Frontal cortex (tissue), 4 donors: ENCODE measurements around the gene ABR. TPM values are rescaled to one million over a fixed set of nuclear protein-coding genes. Genes with fewer than 3 reads are reported as not detected.
"Not testable (repeated sequence)": the region's sequence is repeated elsewhere in the genome, so short reads cannot be mapped to it uniquely, and the experiment has no call there.

ENCODE experiments used
- DNase-seq, 2 donors: peaks; one replicate each; pipeline ENCODE4 v3.0.0; 2012; ENCODE audit warnings: low spot score in 2 of 2
- FAIRE-seq: peaks from 2 replicates; lab custom pipeline; 2012; peaks lifted over from hg19 to GRCh38; lab: Jason Lieb, UNC
- total RNA-seq: library from RNA; depleted of rRNA; stranded (reverse); fragments of >200 nt; gene quantifications from one replicate; pipeline ENCODE4 v1.2.3, GENCODE V29; 2014
- donor health status: control.
- donor health status: control.
- donor health status: control.

ABR gene
- total RNA-seq, 1 donor from 2014 or later: 123 TPM

DNA sequence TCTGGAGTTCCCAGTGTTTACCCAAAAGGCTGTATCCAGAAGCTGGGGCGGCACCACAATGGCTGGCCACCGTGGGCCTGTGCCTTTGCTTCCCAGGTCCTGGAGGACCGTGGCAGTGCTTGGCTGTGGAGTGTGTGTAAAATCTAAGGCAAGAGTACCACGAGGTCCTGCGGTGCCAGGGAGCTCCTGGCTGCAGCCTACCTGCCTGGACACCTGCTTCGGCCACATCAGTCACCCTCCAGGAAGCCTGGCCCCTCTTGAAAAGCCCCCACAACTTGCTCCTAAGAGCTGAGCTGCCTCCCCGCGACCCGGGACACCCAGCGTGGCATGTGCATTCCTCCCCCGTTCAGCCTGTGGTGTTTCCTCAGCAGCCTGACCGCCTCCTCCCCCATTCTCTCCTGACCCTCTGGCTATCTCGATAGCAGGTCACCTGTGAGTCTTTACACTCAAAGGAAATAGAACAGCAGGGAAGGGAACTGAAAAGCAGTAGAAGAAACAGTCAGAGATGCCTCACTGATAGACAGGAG is 174.9 kb downstream of the ABR start:
- DNase-seq: no peak
- no peak for FAIRE-seq

DNA sequence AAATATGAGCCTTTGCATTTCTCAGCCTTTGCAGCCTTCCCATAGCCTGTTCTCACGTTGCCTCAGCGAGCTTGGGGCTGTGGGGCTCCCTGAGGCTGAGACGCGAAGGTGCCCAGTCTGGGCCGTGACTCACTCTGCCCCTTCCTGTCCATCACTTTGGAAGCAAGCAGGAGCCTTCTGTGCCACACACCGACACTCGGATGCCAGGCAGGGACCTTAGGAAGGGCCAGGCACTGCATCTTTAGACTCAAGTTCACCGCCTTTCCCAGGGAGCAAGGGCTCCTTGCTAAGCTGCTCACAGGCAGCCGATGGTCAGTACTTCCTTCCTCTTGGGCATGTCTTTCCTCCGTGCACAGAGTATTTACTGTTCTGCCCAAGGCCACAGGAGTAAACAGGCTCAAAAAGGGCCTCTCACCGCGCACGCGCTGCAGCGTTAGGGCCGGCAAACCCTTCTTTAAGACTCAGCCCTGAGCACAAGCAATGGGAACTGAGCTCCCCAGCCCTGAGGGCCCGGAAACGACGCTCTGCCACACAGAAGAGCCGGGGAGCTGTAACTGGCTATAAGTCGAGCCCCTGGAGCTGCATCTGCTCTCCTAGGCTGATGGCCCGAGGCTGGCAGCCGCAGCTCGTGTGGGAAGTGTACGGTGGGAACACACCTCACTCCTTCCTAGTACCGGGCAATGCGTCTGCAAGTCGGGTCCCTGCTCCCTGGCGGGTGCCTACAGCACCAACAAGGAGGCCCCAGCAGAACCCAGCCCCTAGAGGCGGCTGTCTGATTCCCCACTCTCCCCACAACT is 175.6 kb downstream of the ABR start:
- DNase-seq (no peak), FAIRE-seq (no peak)

DNA sequence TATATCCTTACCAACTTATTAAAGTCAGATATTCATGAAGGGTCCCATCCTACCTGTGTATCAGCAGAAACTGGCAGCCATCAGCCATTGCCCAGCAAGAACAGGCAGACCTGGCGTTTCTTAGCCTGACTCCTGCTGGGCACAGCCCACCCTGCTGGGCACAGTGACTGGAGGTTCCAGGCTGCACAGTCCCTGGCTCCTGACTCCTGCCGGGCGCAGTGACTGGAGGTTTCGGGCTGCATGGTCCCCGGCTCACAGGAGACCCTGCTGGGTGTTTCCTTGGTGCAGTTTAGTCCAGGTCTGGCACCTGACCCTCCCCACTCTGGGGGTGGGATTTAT is 176.2 kb downstream of the ABR start:
- no peak for FAIRE-seq
- DNase-seq: no peak

DNA sequence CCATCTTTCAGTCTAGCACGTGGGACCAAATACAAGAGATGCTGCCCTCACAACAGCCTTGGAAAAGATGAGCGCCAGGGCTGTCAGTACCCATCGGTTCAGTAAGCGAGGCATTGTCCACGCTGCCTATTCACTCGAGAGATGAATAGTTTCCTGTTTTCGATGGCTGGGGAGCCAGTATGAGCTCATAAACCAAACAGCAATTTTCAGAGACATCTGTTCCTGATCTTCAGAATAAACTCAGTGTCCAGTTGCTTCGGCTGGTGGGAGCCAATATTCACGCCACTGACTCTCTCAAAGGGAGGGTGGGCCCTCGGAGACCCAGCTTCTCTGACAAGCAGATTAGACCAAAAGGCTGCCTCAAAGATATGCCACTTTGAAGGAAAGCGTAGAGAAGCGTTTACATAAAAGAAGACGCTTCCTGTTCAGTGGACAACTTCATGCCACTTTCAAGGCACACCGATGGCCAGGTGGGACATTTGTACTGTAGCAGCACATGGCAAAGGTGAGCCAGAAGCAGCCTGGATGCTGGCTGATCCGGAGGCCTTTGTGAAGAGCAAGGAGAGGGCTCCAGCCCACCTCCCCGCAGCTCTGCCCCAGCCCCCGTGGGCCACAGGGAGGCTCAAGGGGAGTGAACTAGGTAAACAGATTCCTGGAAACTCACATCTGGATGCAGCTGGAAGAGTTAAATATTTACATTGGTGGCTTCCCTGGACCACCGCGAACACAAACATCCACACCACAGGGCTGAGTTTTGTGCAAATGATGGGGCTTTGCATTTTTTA is 176.8 kb downstream of the ABR start:
- no peak for FAIRE-seq

DNA sequence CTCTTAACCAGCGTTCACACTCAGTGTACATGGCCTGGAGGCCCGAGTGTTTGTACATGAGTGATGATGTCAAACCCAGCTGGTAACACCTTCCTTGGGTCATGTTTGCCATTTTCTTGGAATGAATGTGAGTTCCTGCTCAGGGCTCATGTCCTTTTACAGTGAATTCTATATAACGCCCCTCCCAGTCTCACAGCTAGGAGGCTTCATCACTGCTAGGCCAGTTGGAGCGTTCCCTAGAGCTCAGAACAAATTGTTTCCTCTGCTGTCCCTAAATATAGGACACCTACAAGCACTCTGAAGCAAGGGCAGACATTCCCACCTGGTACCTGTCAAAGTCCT is 177.4 kb downstream of the ABR start:
- DNase-seq (no peak), FAIRE-seq (no peak)

More for the DNA sequence above, 176.8 kb downstream of the ABR start:
- DNase-seq: peak in 1 of 2 donors; percentile 67

DNA sequence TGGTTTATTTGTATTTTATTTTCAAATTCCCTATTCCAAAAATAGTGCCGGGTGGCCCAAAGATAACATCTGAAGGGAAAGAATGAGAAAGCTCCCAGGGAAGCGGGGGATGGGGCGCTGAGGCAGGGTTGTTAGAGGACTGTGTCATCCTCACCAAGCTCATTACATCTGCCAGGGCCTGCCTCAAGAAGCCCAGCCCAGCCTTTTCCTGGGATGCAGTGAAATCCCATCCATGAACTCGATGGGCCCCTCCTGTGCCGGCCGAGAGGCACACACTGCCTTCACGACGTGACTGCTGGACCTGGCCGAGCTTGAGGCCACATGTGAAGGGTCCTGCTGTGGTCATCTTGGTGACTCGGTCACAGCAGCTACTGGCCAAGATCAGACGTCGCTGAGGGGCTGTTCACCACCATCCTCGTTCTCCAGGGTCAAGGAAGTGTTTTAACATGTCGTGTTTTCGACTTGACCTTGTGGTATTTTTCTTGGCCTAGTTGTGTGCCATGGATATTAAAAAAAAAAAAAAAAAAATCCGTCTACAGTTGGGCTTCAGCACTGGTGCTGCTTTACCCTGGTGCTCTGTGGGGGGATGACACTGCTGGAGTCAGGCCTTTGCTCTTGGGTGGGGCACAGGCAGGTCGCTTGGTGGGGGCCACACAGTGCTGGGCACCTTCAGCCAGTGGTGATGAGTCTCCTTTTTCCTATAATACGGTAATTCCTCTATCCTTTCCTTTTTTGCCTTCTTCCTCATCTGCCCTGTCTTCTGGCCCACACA is 178.0 kb downstream of the ABR start:
- no peak for DNase-seq
- no peak for FAIRE-seq

DNA sequence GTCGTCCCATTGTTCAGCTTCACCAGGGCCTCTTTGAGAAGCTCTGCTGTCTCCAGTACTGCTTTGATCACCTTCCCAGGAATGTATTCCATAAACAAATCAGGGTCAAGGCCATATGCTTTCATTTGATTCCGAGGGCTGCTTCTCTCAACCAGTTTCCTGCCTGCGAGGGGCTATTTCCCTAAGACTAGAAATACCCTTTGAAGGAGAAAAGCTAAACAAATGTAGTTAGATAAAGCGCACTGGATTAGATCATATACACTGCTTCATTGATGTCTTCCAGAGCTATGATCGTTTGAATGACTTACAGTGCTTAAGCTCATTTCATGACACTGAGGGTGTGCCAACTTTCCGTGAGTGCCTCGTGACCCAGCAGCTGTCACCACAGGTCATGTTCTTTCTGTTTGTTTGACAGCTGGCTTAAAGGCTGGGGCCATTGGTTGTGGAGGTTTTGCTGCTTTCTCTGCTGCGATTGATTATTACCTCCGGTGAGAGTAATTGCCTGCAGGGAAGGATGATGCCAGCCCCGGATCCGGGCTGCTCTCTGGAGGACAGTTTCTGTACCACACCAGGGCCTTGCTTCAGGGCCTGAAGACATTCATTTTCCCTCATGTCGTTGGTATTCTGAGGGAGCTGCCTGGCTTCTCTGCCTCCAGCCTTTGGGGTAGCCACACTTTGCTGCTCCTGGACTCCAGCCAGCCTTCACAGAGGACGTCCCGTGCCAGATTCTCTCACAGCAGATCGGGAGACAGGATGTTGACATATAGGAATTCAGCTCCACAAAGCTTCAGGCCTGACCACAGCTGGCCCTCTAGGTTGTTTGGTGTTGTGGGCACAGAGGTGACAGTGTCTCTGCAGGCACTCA is 179.0 kb downstream of the ABR start:
- FAIRE-seq (no peak), DNase-seq (no peak)

DNA sequence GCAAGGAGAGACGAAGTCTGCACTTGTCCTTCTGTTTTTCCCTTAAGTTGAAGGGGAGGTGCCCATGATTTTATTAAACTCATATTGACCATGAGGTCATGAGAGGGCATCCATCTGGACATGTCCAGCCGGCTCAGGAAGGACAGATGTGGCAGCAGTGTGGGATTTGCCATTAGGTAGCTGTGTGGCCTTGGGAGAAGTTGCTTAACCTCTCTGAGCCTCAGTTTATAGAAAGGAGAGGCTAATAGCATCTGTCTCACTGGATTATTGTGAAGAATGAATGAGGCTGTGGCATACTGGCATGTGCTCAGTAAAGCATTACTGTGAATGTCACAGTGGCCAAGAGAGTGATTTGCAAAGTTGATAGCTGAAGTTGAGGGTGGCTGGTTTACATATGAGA is 181.7 kb downstream of the ABR start:
- FAIRE-seq: no peak

DNA sequence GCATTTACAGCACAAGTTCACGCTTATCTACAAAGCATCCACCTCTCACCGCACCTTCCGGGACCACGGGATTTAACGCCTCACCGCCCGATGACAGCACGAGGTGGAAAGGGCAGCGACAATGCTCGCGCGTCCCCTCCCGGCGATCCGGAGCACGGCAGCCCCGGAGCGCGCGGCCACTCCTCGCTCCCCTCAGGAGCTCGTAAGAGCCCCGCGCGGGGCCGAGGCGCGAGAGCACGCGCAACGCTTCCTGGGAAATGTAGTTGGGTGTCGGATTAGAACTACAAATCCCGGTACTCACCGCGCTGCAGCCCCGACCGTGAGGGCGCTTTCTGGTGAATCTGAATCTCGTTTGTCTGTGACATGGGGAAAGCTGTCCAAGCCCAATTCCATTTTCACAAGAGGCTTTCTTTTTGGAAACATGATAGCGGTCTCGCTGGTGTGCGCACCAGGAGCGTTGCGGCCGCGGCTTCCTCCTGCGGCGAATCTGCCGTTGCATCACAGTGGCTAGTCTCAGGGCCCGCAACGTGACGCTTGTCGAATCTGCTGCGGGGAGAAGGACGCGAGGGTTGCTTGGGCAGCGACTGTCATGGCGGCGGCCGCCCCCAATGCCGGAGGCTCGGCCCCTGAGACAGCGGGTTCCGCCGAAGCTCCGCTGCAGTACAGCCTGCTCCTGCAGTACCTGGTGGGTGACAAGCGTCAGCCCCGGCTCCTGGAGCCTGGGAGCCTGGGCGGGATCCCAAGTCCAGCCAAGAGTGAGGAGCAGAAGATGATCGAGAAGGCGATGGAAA is 183.0 kb downstream of the ABR start, which contains the start of gene TIMM22:
Gene TIMM22 (plus strand): TSS at position 576 of the 791 bp plus-strand sequence. CDS start 14 bp downstream, at position 590.
- FAIRE-seq: no peak
- peak; percentile 89 to 96 for DNase-seq

More for the DNA sequence above, 181.7 kb downstream of the ABR start:
- no peak for DNase-seq

DNA sequence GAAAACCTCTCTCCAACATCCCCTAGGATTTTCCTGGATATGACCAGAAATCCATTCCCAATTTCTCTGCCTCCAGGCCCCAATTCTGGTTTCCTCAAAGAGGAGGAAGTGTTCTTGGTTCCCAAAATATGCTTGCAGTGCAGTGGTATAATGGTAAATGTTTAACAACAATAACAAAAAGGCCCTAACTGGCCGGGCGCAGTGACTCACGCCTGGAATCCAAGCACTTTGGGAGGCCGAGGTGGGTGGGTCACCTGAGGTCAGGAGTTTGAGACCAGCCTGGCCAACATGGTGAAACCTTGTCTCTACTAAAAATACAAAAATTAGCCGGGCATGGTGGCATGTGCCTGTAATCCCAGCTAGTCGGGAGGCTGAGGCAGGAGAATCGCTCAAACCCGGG is 184.5 kb downstream of the ABR start:
- FAIRE-seq, DNase-seq: not testable (repeated sequence)

DNA sequence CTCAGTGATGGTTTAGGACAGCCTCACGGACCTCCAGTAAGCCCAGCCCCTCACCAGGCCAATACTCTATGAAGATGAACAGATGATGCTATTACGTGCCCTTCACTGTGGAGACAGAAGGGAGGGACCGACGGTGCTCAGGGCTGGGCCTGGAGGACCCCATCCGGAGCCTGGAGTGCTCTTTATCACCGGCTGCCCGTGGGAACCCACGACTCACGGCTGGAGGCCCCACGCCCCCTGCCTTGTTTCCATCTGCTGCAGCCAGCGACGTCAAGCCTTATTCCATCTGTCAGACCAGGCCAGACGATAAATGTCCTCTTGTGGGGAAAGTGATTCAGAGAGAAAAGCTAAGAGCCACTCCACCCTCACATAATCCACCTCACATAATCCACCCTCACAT is 186.8 kb downstream of the ABR start:
- no peak for FAIRE-seq
- no peak for DNase-seq

DNA sequence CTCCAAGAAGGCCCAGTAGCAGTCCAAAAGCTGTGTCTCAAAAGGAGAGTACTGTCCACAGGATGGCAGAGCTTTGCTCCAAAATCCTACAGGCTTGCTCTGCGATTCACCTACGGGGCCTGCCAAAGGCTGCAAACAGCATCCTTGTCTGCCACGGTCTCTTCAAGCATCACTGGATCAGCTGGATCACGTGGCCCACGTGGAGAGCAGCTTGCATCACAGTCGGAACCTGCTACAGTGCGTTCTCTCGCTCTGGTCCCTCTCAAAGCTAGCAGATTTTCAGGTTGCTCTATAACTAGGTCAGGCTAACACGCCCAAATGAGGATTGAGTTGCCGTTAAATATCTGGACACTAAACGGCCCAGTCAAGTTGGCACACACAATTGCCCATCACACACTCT is 191.2 kb downstream of the ABR start:
- no peak for FAIRE-seq
- DNase-seq: no peak

DNA sequence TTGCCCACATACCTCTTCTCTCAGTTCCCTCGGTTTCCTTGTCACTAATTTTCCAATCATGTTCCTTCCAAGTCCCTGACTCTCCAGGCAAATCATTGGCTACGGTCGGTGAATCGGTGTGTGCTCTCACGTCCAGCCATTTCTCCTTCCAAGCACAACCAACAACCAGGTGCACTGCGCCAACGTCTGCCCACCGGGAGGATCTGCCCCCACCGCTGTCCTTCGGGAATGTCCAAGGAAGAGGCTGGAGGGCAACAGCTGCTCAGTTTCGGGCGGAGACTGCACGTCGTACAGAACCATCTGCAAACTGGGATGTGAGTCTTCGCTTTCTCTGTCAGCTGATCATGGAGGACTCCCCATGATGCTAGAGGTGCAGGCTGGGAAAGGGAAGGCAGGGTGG is 191.8 kb downstream of the ABR start:
- FAIRE-seq (no peak), DNase-seq (no peak)

DNA sequence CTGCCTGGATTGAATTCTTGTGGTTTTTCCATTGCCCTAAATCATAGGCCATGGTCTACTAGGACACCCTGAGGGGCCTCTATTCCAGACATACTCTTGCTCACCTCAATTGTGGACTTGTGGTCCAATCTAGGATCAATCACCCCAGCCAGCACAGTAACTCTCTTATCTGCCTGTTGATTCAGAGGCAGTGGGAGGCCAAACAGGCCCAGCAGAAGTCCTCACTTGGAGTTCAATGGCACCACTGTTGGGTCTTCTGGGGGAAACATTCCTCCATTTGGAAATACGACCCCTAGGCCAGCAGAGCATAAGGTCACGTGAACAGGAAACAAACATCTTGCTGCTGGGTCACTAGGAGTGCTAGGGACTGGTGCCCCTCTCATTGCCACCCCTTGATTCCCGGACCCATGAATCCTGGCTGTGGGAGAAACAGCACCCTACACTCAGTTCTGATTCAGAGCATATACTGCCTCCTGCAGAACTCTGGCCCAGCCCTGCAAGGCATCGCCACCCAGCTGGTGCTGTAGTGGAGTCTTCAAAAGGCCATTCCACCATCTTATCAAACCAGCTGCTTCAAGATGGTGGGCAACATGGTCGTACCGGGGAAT is 193.4 kb downstream of the ABR start:
- no peak for DNase-seq
- no peak for FAIRE-seq

DNA sequence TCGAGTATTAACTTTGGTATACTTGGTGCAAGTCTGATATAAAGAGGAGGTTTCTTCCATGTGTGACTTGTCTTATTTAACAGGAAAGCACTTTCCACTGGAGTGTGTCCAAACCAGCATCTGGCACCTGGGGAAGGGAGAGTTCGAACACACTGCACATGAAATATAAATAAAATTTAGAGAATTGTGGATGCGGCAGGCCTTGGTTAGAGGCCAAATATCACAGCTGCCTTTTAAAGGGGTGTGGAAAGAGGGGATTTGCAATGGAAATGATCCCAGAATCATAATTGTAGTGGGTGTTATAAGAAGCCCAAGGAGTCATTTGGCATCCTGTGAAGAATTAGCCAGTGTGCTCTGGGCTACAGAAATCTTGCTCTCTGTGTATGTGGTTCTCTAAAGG is 195.9 kb downstream of the ABR start:
- FAIRE-seq: no peak
- no peak for DNase-seq

DNA sequence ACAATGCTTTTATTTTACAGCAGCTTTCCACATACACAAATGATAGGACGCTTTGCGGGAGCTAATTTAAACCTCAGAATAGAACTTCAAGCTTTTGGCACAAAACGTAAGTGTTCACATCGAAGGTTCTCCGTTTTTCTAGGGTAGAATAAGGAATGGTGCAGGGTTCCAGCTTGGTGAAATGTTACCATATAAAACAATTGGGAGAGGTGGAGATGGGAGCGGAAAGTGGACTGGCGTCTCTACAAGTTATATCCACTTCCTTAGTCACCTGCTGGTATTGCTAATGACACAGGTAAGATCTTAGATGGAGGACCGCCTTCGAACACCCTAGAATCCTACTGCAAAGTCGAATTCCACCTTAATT is 198.5 kb downstream of the ABR start:
- DNase-seq: no peak
- no peak for FAIRE-seq

DNA sequence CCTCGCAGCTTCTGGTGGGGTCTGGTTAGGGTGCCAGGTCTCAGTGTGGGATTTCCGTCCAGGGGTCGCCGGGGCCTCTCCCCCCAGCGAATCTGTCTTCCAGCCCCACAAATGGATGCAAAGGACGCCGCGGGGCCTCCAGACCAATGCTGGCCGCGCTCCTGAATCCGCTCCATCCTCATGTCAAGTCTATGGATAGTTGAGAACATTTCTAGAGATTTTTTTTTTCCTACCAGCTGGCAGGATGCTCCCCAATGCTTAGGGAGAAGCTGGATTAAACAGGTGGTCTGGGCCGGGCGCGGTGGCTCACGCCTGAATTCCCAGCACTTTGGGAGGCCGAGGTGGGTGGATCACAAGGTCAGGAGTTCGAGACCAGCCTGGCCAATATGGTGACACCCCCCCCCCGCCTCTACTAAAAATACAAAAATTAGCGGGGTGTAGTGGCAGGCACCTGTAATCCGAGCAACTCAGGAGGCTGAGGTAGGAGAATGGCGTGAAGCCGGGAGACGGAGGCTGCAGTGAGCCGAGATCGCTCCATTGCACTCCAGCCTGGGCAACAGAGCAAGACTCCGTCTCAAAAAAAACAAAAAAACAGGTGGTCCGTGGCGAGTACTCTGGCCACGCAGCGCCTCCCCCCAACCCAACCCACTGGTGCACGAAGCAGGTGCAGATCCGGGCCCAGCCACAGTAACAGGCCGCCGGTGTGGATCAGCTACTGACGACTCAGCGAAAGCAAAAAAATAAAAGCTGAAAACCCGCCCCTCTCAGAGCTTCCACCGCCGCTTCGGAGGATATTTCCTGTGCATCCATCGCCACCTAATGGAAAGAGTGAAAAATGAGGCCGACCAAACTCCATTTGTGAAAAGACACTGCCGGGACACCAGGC is 199.1 kb downstream of the ABR start:
- FAIRE-seq: peak; percentile 10
- DNase-seq: peak; percentile 68 to 78
